Measurements from ENCODE around the gene OSBP2.

DNA sequence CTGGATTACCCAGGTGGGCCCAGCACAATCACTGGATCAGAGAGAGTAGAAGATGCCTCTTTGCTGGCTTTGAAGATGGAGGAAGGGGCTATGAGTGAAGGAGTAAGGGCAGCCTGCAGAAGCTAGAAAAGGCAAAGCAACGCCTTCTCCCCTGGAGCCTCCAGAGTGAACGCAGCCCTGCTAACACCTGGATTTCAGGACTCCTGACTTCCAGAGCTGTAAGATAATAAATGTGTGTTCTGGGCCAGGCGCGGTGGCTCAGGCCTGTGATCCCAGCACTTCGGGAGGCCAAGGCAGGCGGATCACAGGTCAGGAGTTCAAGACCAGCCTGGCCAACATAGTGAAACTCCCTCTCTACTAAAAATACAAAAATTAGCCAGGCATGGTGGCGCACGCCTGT, 171.5 kb downstream of the OSBP2 start:
- no peak for TF ChIP-seq POLR2A (IDR thresholded peaks at IDR 0.05)
- TF ChIP-seq, protein P1, sequence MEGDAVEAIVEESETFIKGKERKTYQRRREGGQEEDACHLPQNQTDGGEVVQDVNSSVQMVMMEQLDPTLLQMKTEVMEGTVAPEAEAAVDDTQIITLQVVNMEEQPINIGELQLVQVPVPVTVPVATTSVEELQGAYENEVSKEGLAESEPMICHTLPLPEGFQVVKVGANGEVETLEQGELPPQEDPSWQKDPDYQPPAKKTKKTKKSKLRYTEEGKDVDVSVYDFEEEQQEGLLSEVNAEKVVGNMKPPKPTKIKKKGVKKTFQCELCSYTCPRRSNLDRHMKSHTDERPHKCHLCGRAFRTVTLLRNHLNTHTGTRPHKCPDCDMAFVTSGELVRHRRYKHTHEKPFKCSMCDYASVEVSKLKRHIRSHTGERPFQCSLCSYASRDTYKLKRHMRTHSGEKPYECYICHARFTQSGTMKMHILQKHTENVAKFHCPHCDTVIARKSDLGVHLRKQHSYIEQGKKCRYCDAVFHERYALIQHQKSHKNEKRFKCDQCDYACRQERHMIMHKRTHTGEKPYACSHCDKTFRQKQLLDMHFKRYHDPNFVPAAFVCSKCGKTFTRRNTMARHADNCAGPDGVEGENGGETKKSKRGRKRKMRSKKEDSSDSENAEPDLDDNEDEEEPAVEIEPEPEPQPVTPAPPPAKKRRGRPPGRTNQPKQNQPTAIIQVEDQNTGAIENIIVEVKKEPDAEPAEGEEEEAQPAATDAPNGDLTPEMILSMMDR (IDR thresholded peaks at IDR 0.05), result no peak
